GM23248 (cell line): ENCODE measurements around the gene CRYBG1. TPM values are rescaled to one million over a fixed set of nuclear protein-coding genes. Genes with fewer than 3 reads are reported as not detected.

ENCODE experiments used
- DNase-seq: peaks from one replicate; pipeline ENCODE4 v3.0.0-alpha.2; 2015
- H2AFZ ChIP-seq: fragments of 200-600 bp; sonication (generic); 2 replicates; pipeline ENCODE4 v1.6.1; 2016; ENCODE audit warnings: antibody characterized with exemption
- H3F3A ChIP-seq: fragments of 200-600 bp; sonication (generic); 2 replicates; pipeline ENCODE4 v1.6.1; 2016; ENCODE audit warnings: mild to moderate bottlenecking, antibody characterized with exemption, mixed run types; ENCODE audit not compliant: insufficient read depth
- H3K27ac ChIP-seq: fragments of 200-600 bp; sonication (generic); 2 replicates; pipeline ENCODE4 v1.5.1; 2016; ENCODE audit warnings: mild to moderate bottlenecking
- H3K27me3 ChIP-seq: fragments of 200-600 bp; sonication (generic); replicated peaks from 2 replicates; pipeline ENCODE4 v1.6.1; 2016; ENCODE audit warnings: mild to moderate bottlenecking; ENCODE audit not compliant: insufficient read depth
- H3K36me3 ChIP-seq: fragments of 200-600 bp; sonication (generic); 2 replicates; pipeline ENCODE4 v1.6.1; 2016; ENCODE audit warnings: low read depth, mild to moderate bottlenecking
- H3K4me1 ChIP-seq: fragments of 200-600 bp; sonication (generic); 2 replicates; pipeline ENCODE4 v1.6.1; 2016; ENCODE audit warnings: mild to moderate bottlenecking; ENCODE audit not compliant: insufficient read depth
- H3K4me2 ChIP-seq: fragments of 200-600 bp; sonication (generic); one replicate; pipeline ENCODE4 v1.6.1; 2016; ENCODE audit warnings: mild to moderate bottlenecking; ENCODE audit not compliant: unreplicated experiment
- H3K4me3 ChIP-seq: fragments of 200-600 bp; sonication (generic); 2 replicates; pipeline ENCODE4 v1.5.1; 2016; ENCODE audit warnings: mild to moderate bottlenecking
- H3K79me2 ChIP-seq: fragments of 200-600 bp; sonication (generic); 2 replicates; pipeline ENCODE4 v1.6.1; 2016; ENCODE audit warnings: mild to moderate bottlenecking; ENCODE audit not compliant: insufficient read depth
- H3K9ac ChIP-seq: fragments of 200-600 bp; sonication (generic); 2 replicates; pipeline ENCODE4 v1.6.1; 2016; ENCODE audit warnings: mild to moderate bottlenecking
- H3K9me2 ChIP-seq: fragments of 200-600 bp; sonication (generic); 2 replicates; pipeline ENCODE4 v1.6.1; 2016; ENCODE audit warnings: mixed run types, mild to moderate bottlenecking, moderate library complexity; ENCODE audit not compliant: insufficient read depth
- H3K9me3 ChIP-seq: fragments of 200-600 bp; sonication (generic); one replicate; pipeline ENCODE4 v1.6.1; 2017; ENCODE audit warnings: low read depth
- H4K20me1 ChIP-seq: fragments of 200-600 bp; sonication (generic); 2 replicates; pipeline ENCODE4 v1.6.0; 2016; ENCODE audit not compliant: insufficient read depth
- EZH2 ChIP-seq: fragments of 200-600 bp; sonication (generic); IDR thresholded peaks from 2 replicates; pipeline ENCODE4 v1.6.1; 2018; ENCODE audit warnings: antibody characterized with exemption, mild to moderate bottlenecking; ENCODE audit not compliant: insufficient read depth, poor library complexity, severe bottlenecking
- EZH2phosphoT487 ChIP-seq: fragments of 200-600 bp; sonication (generic); IDR thresholded peaks from 2 replicates; pipeline ENCODE4 v1.6.1; 2018; ENCODE audit warnings: antibody characterized with exemption, moderate library complexity, mild to moderate bottlenecking, low read depth; ENCODE audit not compliant: insufficient read depth
- WGBS, 2 experiments: methylation state at CpG; one replicate each; pipeline ENCODE4 v1.1.6; 2015 to 2017; ENCODE audit warnings: low lambda C conversion rate in 2 of 2, low coverage in 1 of 2; ENCODE audit errors: missing lambda C conversion rate in 2 of 2; 5-methylcytosine and 5-hydroxymethylcytosine counted together
- in situ Hi-C: fragments of 300-500 bp; cut with MboI; formaldehyde crosslinking; loops from 2 replicates; pipeline ENCODE4 v1.15.0; 2020
- polyA plus RNA-seq: library from polyadenylated mRNA; unstranded; fragments of >200 nt; fragmentation: Nextera tagmentation; extraction: Ambion mirVana; gene quantifications from 2 replicates; pipeline ENCODE4 v1.2.1, GENCODE V29; 2016
- total RNA-seq: library from RNA; depleted of rRNA; stranded (reverse); fragments of >200 nt; shearing (Covaris generic); gene quantifications from 2 replicates; pipeline ENCODE4 v1.2.3, GENCODE V29; 2014

The CRYBG1 gene
- total and polyA plus RNA-seq, 2 experiments from 2014 or later = 1.9 to 8.4 TPM

- H4K20me1 ChIP-seq = no peaks in the 10 kb centered on the region
- TF ChIP-seq EZH2 = no peak
- no peak for TF ChIP-seq EZH2phosphoT487
- H3K4me1 ChIP-seq = peaks cover 25% of the 10 kb centered on the region
- peak; percentile 89 for DNase-seq
- H3K36me3 ChIP-seq = no peaks in the 10 kb centered on the region
- no peaks in the 10 kb centered on the region for H3K79me2 ChIP-seq
- H3K27me3 ChIP-seq = no peaks in the 10 kb centered on the region
- no peaks in the 10 kb centered on the region for H3K9me2 ChIP-seq
- H3K4me3 ChIP-seq = 0 out of 2 replicates have a peak overlapping the region, but pooled peaks have one; percentile 1
- H3K27ac ChIP-seq = peak overlapping the region; percentile 63
- peak overlapping the region; percentile 45 for H3K4me2 ChIP-seq
- no peak overlapping the region for H3K9ac ChIP-seq
- H3K9me3 ChIP-seq = no peaks in the 10 kb centered on the region
- in situ Hi-C loops = no loop called here
- WGBS, 2 experiments = 68 to 70% methylated on average over 3 of the region's 3 CpGs
- no peak overlapping the region for H2AFZ ChIP-seq
- peaks cover 37% of the 10 kb centered on the region for H3F3A ChIP-seq
Measured at GRCh38 chr6:106591111-106591825, 230.8 kb downstream of the CRYBG1 start.

GRCh38 chr6:106599440-106599839, 238.9 kb downstream of the CRYBG1 start:
- no peaks in the 10 kb centered on the region for H3K9me3 ChIP-seq
- H3F3A ChIP-seq = no peaks in the 10 kb centered on the region
- no peak for DNase-seq
- H4K20me1 ChIP-seq = no peaks in the 10 kb centered on the region
- 54 to 95% methylated on average over 1 to 2 of the region's 2 CpGs for WGBS, 2 experiments
- no peak for TF ChIP-seq EZH2
- no peak for TF ChIP-seq EZH2phosphoT487
- no peaks in the 10 kb centered on the region for H3K79me2 ChIP-seq
- in situ Hi-C loops = no loop called here
- H3K27me3 ChIP-seq = no peaks in the 10 kb centered on the region
- H3K9me2 ChIP-seq = no peaks in the 10 kb centered on the region
- no peak overlapping the region for H2AFZ ChIP-seq
- no peak overlapping the region for H3K4me2 ChIP-seq
- no peak overlapping the region for H3K4me3 ChIP-seq
- H3K4me1 ChIP-seq = peaks cover 3% of the 10 kb centered on the region; the same call in 1 of the 2 replicates
- no peak overlapping the region for H3K27ac ChIP-seq
- no peak overlapping the region for H3K9ac ChIP-seq
- no peaks in the 10 kb centered on the region for H3K36me3 ChIP-seq

GRCh38 chr6:106600329-106600728, 239.8 kb downstream of the CRYBG1 start:
- Histone ChIP-seq H3K4me3 (no peak overlapping the region), H3K79me2 (no peaks in the 10 kb centered on the region), H3K27ac (no peak overlapping the region), H3K36me3 (no peaks in the 10 kb centered on the region), H3K9me3 (no peaks in the 10 kb centered on the region), H3K4me2 (no peak overlapping the region), H2AFZ (no peak overlapping the region), H4K20me1 (no peaks in the 10 kb centered on the region), H3K4me1 (peaks cover 3% of the 10 kb centered on the region; the same call in 1 of the 2 replicates), H3F3A (no peaks in the 10 kb centered on the region), H3K9ac (no peak overlapping the region), H3K27me3 (no peaks in the 10 kb centered on the region), H3K9me2 (no peaks in the 10 kb centered on the region)
- in situ Hi-C loops = no loop called here
- no peak for DNase-seq
- TF ChIP-seq EZH2phosphoT487 = no peak
- no peak for TF ChIP-seq EZH2
- 62 to 75% methylated on average over 2 of the region's 2 CpGs for WGBS, 2 experiments

- Histone ChIP-seq H3K9ac (no peak overlapping the region), H3K9me2 (no peaks in the 10 kb centered on the region), H3K9me3 (no peaks in the 10 kb centered on the region), H3K4me1 (no peaks in the 10 kb centered on the region), H3K27ac (no peak overlapping the region), H3F3A (no peaks in the 10 kb centered on the region), H4K20me1 (no peaks in the 10 kb centered on the region), H3K4me2 (no peak overlapping the region), H3K79me2 (no peaks in the 10 kb centered on the region), H3K36me3 (no peaks in the 10 kb centered on the region), H3K4me3 (no peak overlapping the region), H2AFZ (no peak overlapping the region), H3K27me3 (no peaks in the 10 kb centered on the region)
- WGBS, 2 experiments = 10 to 12% methylated on average over 2 of the region's 2 CpGs
- DNase-seq = peak; percentile 64
- TF ChIP-seq EZH2 (no peak), EZH2phosphoT487 (no peak)
- in situ Hi-C loops = no loop called here
Measured at GRCh38 chr6:106608080-106608668, 247.7 kb downstream of the CRYBG1 start.
